Measurements from ENCODE around the gene GTPBP4. TPM values are rescaled to one million over a fixed set of nuclear protein-coding genes. Genes with fewer than 3 reads are reported as not detected.

Gene GTPBP4
- total and polyA plus RNA-seq, 2 of the 13 experiments (the other 11 are each of a cell fraction or from before 2014, with no cell fraction given) = 24.1 to 85.5 TPM

DNA sequence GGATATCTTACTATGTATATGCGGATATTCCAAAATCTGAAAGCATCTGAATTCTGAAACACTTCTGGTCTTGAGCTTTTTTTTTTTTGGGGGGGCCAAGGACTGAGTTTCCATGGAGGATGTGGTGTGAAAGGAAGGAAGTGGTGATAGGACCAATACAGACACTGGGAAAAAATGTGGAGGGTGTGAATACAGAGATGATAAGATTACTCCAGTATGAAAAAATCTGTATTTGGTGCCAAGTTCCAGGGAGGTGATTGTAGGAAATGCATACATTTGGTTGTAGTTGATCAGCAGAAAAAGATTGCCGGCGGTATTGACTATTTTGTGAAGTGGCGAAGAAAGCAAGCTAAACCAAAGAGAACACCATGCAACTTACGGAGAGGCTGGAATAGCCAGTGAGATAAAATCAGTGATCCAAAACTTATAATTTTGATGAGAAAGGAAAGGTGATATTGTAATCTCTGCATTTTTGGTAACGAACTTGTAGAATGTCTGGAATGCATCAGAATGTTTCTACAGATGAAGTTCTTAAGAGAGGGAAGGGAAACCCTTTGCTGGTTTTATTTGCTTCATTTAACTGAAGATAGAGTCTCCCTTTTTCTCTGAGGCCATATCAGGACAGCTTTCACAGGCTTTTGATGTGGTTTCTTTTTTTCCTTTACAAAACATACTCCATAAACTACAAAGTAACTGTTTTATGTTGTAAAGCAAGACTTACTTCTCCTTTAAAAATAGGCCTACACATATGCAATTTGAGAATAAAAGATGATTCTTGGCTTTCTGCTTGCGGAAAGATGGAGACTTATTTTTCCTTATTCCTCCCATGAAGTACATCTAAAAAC lies 73.9 kb downstream of the GTPBP4 start:
- 95% methylated on average over 7 of the region's 7 CpGs for WGBS (ENCODE audit: low lambda C conversion rate)
- Histone ChIP-seq H3K9me3 (ENCODE audit: low read length) (no peaks in the 10 kb centered on the region), H3K27me3 (ENCODE audit: control insufficient read depth in 1 of 2, insufficient read depth in 2 of 2, low read length in 2 of 2) (no peaks in the 10 kb centered on the region), H4K20me1 (ENCODE audit: insufficient read depth, low read length) (no peaks in the 10 kb centered on the region), H3K4me1 (ENCODE audit: insufficient read depth, low read length) (peaks cover 15% of the 10 kb centered on the region), H3K9ac (ENCODE audit: insufficient read depth, low read depth, low read length) (no peak overlapping the region), H3K36me3 (replicated peaks in 1 of 2; ENCODE audit: control insufficient read depth in 1 of 2, insufficient read depth in 2 of 2, low read length in 2 of 2) (peaks cover 0 to 7% of the 10 kb centered on the region in 2 experiments; a peak in 2 of 5 replicates), H3K79me2 (ENCODE audit: insufficient read depth, low read length) (peaks cover 46% of the 10 kb centered on the region), H3K4me3 (replicated peaks in 1 of 3; ENCODE audit: insufficient read depth in 1 of 3, low read depth in 2 of 3, low read length in 3 of 3) (no peak overlapping the region), H3K4me2 (ENCODE audit: low read depth, low read length) (no peak overlapping the region), H2AFZ (ENCODE audit: low read length) (no peak overlapping the region), H3K27ac (ENCODE audit: extremely low read length, insufficient read depth, low read length) (no peak overlapping the region)
- TF ChIP-seq NR2F6 (IDR thresholded peaks at IDR 0.05) = no peak
- TF ChIP-seq NR2F6 (CRISPR knock-in tag; IDR thresholded peaks at IDR 0.05) = no peak
- no peak for TF ChIP-seq ATF3 (CRISPR knock-in tag; IDR thresholded peaks at IDR 0.05)
- no peak for TF ChIP-seq ZSCAN30 (CRISPR knock-in tag; IDR thresholded peaks at IDR 0.05)
- TF ChIP-seq HCFC1 (IDR thresholded peaks at IDR 0.05; ENCODE audit: low read depth, low read length) = no peak
- TF ChIP-seq ATRX (CRISPR knock-in tag; IDR thresholded peaks at IDR 0.05; ENCODE audit: borderline replicate concordance) = no peak
- TF ChIP-seq TFE3 (CRISPR knock-in tag; IDR thresholded peaks at IDR 0.05) = no peak
- no peak for TF ChIP-seq THAP7 (CRISPR knock-in tag; IDR thresholded peaks at IDR 0.05)
- ChIA-PET CTCF (ENCODE audit: low intra/inter-chr PET ratio, low total read pairs) (no interaction called here), POLR2A (no interaction called here)
- FAIRE-seq (no peak), DNase-seq (ENCODE audit: low spot score) (no peak), ATAC-seq (no peak)
- in situ Hi-C loops (cut with HindIII; ENCODE audit: extremely low pct_ligation_motif_present, low pct_unique_long_range_greater_than_20kb) (no loop called here), intact Hi-C loops (cut with micrococcal nuclease; ENCODE audit: unreplicated experiment) (no loop called here)
- no TSS peak for BruUV-seq (replicated peaks)

Measured in HepG2 (cell line).